HEK293 (cell line): ENCODE data around the gene PLEKHA4.

ENCODE experiments used
- BCL11B ChIP-seq: fragments of 450-650 bp; formaldehyde crosslinking; IDR thresholded peaks from 2 replicates; pipeline ENCODE4 v1.5.1; 2016; ENCODE audit warnings: low read depth, missing biosample characterization, missing genetic modification characterization
- KLF1 ChIP-seq: fragments of 450-650 bp; formaldehyde crosslinking; IDR thresholded peaks from 2 replicates; pipeline ENCODE4 v1.5.1; 2016; ENCODE audit warnings: missing biosample characterization, missing genetic modification characterization
- KLF9 ChIP-seq: fragments of 450-650 bp; formaldehyde crosslinking; IDR thresholded peaks from 2 replicates; pipeline ENCODE4 v1.5.1; 2016; ENCODE audit warnings: missing biosample characterization, missing genetic modification characterization, low read depth
- SP2 ChIP-seq: fragments of 450-650 bp; formaldehyde crosslinking; IDR thresholded peaks from 2 replicates; pipeline ENCODE4 v1.5.1; 2016; ENCODE audit warnings: missing biosample characterization, missing genetic modification characterization
- SP3 ChIP-seq: fragments of 450-650 bp; formaldehyde crosslinking; IDR thresholded peaks from 2 replicates; pipeline ENCODE4 v1.5.1; 2016; ENCODE audit warnings: missing biosample characterization, missing genetic modification characterization
- ZBTB17 ChIP-seq: fragments of 450-650 bp; formaldehyde crosslinking; IDR thresholded peaks from 2 replicates; pipeline ENCODE4 v1.5.1; 2016; ENCODE audit warnings: missing biosample characterization, missing genetic modification characterization
- ZNF10 ChIP-seq: fragments of 450-650 bp; formaldehyde crosslinking; IDR thresholded peaks from 2 replicates; pipeline ENCODE4 v1.5.1; 2017; ENCODE audit warnings: missing biosample characterization, missing genetic modification characterization
- ZNF155 ChIP-seq: fragments of 450-650 bp; formaldehyde crosslinking; IDR thresholded peaks from 2 replicates; pipeline ENCODE4 v1.5.1; 2016; ENCODE audit warnings: missing biosample characterization, missing genetic modification characterization
- ZNF157 ChIP-seq: fragments of 450-650 bp; formaldehyde crosslinking; IDR thresholded peaks from 2 replicates; pipeline ENCODE4 v1.5.1; 2016; ENCODE audit warnings: missing biosample characterization, missing genetic modification characterization
- ZNF2 ChIP-seq: fragments of 450-650 bp; formaldehyde crosslinking; IDR thresholded peaks from 2 replicates; pipeline ENCODE4 v1.5.1; 2016; ENCODE audit warnings: missing biosample characterization, missing genetic modification characterization
- ZNF23 ChIP-seq: fragments of 450-650 bp; formaldehyde crosslinking; IDR thresholded peaks from 2 replicates; pipeline ENCODE4 v1.5.1; 2016; ENCODE audit warnings: missing biosample characterization, missing genetic modification characterization, borderline replicate concordance
- ZNF274 ChIP-seq, 2 experiments: fragments of 200-500 bp in 1 of 2; fragments of 450-650 bp in 1 of 2; sonication (Bioruptor generic) in 1 of 2; formaldehyde crosslinking in 1 of 2; IDR thresholded peaks; 2 replicates each; pipeline versions ENCODE4 v1.5.1 to v1.6.1; 2014 to 2016; ENCODE audit warnings: borderline replicate concordance in 1 of 2, inconsistent platforms in 1 of 2, low read length in 1 of 2, missing biosample characterization in 1 of 2, missing genetic modification characterization in 1 of 2
- ZNF366 ChIP-seq: fragments of 450-650 bp; formaldehyde crosslinking; conservative IDR thresholded peaks from 2 replicates; pipeline ENCODE4 v1.5.1; 2016; ENCODE audit warnings: missing biosample characterization, missing genetic modification characterization
- ZNF426 ChIP-seq: fragments of 450-650 bp; formaldehyde crosslinking; IDR thresholded peaks from 2 replicates; pipeline ENCODE4 v1.5.1; 2017; ENCODE audit warnings: missing biosample characterization, missing genetic modification characterization, mild to moderate bottlenecking, inconsistent platforms, moderate library complexity
- ZNF433 ChIP-seq: fragments of 450-650 bp; formaldehyde crosslinking; IDR thresholded peaks from 2 replicates; pipeline ENCODE4 v1.5.1; 2016; ENCODE audit warnings: missing biosample characterization, missing genetic modification characterization, low read depth
- ZNF560 ChIP-seq: fragments of 450-650 bp; formaldehyde crosslinking; IDR thresholded peaks from 2 replicates; pipeline ENCODE4 v1.5.1; 2017; ENCODE audit warnings: missing biosample characterization, missing genetic modification characterization, borderline replicate concordance
- ZNF571 ChIP-seq: fragments of 450-650 bp; formaldehyde crosslinking; IDR thresholded peaks from 2 replicates; pipeline ENCODE4 v1.5.0; 2017; ENCODE audit warnings: missing biosample characterization, missing genetic modification characterization
- ZNF629 ChIP-seq: fragments of 450-650 bp; formaldehyde crosslinking; IDR thresholded peaks from 2 replicates; pipeline ENCODE4 v1.5.1; 2017; ENCODE audit warnings: missing biosample characterization, missing genetic modification characterization
- ZNF707 ChIP-seq: fragments of 450-650 bp; formaldehyde crosslinking; IDR thresholded peaks from 2 replicates; pipeline ENCODE4 v1.5.1; 2016; ENCODE audit warnings: missing biosample characterization, missing genetic modification characterization
- TF ChIP-seq, protein P1 (sequence below): fragments of 450-650 bp; formaldehyde crosslinking; IDR thresholded peaks from 2 replicates; pipeline ENCODE4 v1.5.1; 2017; ENCODE audit warnings: missing biosample characterization, missing genetic modification characterization
- TF ChIP-seq, protein P2 (sequence below): fragments of 450-650 bp; formaldehyde crosslinking; IDR thresholded peaks from 2 replicates; pipeline ENCODE4 v1.5.1; 2016; ENCODE audit warnings: missing biosample characterization, missing genetic modification characterization
- TF ChIP-seq, protein P3 (sequence below): fragments of 450-650 bp; formaldehyde crosslinking; IDR thresholded peaks from 2 replicates; pipeline ENCODE4 v1.5.1; 2016; ENCODE audit warnings: missing biosample characterization, missing genetic modification characterization
- TF ChIP-seq, protein P4 (sequence below): fragments of 450-650 bp; formaldehyde crosslinking; IDR thresholded peaks from 2 replicates; pipeline ENCODE4 v1.5.1; 2016; ENCODE audit warnings: missing biosample characterization, missing genetic modification characterization
- TF ChIP-seq, protein P5 (sequence below): fragments of 450-650 bp; formaldehyde crosslinking; conservative IDR thresholded peaks from 2 replicates; pipeline ENCODE4 v1.5.1; 2016; ENCODE audit warnings: low read depth, missing biosample characterization, missing genetic modification characterization
- TF ChIP-seq, protein P6 (sequence below): fragments of 450-650 bp; formaldehyde crosslinking; IDR thresholded peaks from 2 replicates; pipeline ENCODE4 v1.5.1; 2016; ENCODE audit warnings: missing biosample characterization, missing genetic modification characterization
- TF ChIP-seq, protein P7 (sequence below): fragments of 450-650 bp; formaldehyde crosslinking; IDR thresholded peaks from 2 replicates; pipeline ENCODE4 v1.5.1; 2016; ENCODE audit warnings: missing biosample characterization, missing genetic modification characterization

Gene PLEKHA4

DNA sequence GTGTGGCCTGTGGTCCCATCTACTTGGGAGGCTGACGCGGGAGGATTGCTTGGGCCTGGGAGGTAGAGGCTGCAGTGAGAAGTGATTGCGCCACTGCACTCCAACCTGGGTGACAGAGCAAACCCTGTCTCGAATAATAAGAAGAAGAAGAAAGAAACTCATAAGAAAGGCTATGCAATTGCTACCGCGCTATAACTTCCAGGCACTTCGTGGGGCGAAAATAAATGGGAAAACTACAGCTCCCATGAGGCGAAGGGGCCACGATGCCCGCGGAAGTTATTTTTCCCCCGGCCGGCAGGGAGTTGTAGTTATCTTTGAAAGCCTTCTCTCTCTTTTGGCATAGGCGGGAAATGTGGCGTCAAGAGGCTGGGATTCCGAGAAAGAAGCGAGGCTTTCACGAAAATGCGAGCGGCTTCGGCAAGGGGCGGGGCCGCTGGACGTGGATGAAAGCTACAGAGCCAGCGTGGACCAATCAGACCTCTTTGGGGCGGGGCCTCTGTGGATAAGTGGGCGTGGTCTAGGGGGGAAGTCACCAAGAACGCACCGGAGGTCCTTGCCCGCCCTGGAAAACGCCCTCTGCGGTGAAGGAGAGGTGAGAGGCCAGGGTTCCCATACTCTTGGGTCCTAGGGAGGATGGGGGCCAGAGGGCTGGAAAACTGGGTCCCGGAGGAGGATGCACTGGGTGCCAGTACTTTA lies 31.5 kb upstream of the PLEKHA4 start, which contains the start of gene NUCB1 (continued):
- TF ChIP-seq ZBTB17, result peak; percentile 95
- TF ChIP-seq SP3 (tag by site-specific recombination), result peak; percentile 90
- TF ChIP-seq ZNF366, result peak; percentile 89
- TF ChIP-seq, protein P1, sequence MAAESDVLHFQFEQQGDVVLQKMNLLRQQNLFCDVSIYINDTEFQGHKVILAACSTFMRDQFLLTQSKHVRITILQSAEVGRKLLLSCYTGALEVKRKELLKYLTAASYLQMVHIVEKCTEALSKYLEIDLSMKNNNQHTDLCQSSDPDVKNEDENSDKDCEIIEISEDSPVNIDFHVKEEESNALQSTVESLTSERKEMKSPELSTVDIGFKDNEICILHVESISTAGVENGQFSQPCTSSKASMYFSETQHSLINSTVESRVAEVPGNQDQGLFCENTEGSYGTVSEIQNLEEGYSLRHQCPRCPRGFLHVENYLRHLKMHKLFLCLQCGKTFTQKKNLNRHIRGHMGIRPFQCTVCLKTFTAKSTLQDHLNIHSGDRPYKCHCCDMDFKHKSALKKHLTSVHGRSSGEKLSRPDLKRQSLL (tag by site-specific recombination), result 0 out of 2 replicates have a peak, but pooled peaks have one; percentile 41
- TF ChIP-seq ZNF2 (tag by site-specific recombination), result no peak
- TF ChIP-seq ZNF707 (tag by site-specific recombination), result no peak
- TF ChIP-seq SP2, result peak; percentile 89
- peak; percentile 88 for TF ChIP-seq KLF9 (tag by site-specific recombination)
- no peak for TF ChIP-seq ZNF426 (tag by site-specific recombination)
- TF ChIP-seq, protein P2, sequence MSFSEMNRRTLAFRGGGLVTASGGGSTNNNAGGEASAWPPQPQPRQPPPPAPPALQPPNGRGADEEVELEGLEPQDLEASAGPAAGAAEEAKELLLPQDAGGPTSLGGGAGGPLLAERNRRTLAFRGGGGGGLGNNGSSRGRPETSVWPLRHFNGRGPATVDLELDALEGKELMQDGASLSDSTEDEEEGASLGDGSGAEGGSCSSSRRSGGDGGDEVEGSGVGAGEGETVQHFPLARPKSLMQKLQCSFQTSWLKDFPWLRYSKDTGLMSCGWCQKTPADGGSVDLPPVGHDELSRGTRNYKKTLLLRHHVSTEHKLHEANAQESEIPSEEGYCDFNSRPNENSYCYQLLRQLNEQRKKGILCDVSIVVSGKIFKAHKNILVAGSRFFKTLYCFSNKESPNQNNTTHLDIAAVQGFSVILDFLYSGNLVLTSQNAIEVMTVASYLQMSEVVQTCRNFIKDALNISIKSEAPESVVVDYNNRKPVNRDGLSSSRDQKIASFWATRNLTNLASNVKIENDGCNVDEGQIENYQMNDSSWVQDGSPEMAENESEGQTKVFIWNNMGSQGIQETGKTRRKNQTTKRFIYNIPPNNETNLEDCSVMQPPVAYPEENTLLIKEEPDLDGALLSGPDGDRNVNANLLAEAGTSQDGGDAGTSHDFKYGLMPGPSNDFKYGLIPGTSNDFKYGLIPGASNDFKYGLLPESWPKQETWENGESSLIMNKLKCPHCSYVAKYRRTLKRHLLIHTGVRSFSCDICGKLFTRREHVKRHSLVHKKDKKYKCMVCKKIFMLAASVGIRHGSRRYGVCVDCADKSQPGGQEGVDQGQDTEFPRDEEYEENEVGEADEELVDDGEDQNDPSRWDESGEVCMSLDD (tag by site-specific recombination), result no peak
- TF ChIP-seq, protein P3, sequence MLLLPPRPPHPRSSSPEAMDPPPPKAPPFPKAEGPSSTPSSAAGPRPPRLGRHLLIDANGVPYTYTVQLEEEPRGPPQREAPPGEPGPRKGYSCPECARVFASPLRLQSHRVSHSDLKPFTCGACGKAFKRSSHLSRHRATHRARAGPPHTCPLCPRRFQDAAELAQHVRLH, result peak; percentile 64
- no peak for TF ChIP-seq ZNF433 (tag by site-specific recombination)
- TF ChIP-seq, protein P4, sequence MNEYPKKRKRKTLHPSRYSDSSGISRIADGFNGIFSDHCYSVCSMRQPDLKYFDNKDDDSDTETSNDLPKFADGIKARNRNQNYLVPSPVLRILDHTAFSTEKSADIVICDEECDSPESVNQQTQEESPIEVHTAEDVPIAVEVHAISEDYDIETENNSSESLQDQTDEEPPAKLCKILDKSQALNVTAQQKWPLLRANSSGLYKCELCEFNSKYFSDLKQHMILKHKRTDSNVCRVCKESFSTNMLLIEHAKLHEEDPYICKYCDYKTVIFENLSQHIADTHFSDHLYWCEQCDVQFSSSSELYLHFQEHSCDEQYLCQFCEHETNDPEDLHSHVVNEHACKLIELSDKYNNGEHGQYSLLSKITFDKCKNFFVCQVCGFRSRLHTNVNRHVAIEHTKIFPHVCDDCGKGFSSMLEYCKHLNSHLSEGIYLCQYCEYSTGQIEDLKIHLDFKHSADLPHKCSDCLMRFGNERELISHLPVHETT (tag by site-specific recombination), result no peak
- TF ChIP-seq ZNF571, result no peak
- TF ChIP-seq, protein P5, sequence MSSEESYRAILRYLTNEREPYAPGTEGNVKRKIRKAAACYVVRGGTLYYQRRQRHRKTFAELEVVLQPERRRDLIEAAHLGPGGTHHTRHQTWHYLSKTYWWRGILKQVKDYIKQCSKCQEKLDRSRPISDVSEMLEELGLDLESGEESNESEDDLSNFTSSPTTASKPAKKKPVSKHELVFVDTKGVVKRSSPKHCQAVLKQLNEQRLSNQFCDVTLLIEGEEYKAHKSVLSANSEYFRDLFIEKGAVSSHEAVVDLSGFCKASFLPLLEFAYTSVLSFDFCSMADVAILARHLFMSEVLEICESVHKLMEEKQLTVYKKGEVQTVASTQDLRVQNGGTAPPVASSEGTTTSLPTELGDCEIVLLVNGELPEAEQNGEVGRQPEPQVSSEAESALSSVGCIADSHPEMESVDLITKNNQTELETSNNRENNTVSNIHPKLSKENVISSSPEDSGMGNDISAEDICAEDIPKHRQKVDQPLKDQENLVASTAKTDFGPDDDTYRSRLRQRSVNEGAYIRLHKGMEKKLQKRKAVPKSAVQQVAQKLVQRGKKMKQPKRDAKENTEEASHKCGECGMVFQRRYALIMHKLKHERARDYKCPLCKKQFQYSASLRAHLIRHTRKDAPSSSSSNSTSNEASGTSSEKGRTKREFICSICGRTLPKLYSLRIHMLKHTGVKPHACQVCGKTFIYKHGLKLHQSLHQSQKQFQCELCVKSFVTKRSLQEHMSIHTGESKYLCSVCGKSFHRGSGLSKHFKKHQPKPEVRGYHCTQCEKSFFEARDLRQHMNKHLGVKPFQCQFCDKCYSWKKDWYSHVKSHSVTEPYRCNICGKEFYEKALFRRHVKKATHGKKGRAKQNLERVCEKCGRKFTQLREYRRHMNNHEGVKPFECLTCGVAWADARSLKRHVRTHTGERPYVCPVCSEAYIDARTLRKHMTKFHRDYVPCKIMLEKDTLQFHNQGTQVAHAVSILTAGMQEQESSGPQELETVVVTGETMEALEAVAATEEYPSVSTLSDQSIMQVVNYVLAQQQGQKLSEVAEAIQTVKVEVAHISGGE (tag by site-specific recombination), result peak; percentile 81
- TF ChIP-seq KLF1 (tag by site-specific recombination), result peak; percentile 67
- no peak for TF ChIP-seq ZNF23 (tag by site-specific recombination)
- peak; percentile 34; the same call in 1 of the 2 replicates for TF ChIP-seq ZNF10 (tag by site-specific recombination)
- TF ChIP-seq ZNF629 (tag by site-specific recombination), result peak; percentile 64
- TF ChIP-seq ZNF274 (IDR thresholded peaks at IDR 0.05; ENCODE audit: low read length), result no peak
- no peak for TF ChIP-seq ZNF274 (tag by site-specific recombination; IDR thresholded peaks at IDR 0.05; ENCODE audit: borderline replicate concordance)
- no peak for TF ChIP-seq ZNF155
- no peak for TF ChIP-seq BCL11B (tag by site-specific recombination)
- no peak for TF ChIP-seq ZNF157
- TF ChIP-seq ZNF560, result no peak
- TF ChIP-seq, protein P6, sequence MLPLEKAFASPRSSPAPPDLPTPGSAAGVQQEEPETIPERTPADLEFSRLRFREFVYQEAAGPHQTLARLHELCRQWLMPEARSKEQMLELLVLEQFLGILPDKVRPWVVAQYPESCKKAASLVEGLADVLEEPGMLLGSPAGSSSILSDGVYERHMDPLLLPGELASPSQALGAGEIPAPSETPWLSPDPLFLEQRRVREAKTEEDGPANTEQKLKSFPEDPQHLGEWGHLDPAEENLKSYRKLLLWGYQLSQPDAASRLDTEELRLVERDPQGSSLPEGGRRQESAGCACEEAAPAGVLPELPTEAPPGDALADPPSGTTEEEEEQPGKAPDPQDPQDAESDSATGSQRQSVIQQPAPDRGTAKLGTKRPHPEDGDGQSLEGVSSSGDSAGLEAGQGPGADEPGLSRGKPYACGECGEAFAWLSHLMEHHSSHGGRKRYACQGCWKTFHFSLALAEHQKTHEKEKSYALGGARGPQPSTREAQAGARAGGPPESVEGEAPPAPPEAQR (tag by site-specific recombination), result no peak
- TF ChIP-seq, protein P7, sequence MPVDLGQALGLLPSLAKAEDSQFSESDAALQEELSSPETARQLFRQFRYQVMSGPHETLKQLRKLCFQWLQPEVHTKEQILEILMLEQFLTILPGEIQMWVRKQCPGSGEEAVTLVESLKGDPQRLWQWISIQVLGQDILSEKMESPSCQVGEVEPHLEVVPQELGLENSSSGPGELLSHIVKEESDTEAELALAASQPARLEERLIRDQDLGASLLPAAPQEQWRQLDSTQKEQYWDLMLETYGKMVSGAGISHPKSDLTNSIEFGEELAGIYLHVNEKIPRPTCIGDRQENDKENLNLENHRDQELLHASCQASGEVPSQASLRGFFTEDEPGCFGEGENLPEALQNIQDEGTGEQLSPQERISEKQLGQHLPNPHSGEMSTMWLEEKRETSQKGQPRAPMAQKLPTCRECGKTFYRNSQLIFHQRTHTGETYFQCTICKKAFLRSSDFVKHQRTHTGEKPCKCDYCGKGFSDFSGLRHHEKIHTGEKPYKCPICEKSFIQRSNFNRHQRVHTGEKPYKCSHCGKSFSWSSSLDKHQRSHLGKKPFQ (tag by site-specific recombination), result no peak
